ENCODE results near the gene NACC2.
"Not testable (repeated sequence)": the region's sequence is repeated elsewhere in the genome, so short reads cannot be mapped to it uniquely, and the experiment has no call there.

NACC2 gene

DNA sequence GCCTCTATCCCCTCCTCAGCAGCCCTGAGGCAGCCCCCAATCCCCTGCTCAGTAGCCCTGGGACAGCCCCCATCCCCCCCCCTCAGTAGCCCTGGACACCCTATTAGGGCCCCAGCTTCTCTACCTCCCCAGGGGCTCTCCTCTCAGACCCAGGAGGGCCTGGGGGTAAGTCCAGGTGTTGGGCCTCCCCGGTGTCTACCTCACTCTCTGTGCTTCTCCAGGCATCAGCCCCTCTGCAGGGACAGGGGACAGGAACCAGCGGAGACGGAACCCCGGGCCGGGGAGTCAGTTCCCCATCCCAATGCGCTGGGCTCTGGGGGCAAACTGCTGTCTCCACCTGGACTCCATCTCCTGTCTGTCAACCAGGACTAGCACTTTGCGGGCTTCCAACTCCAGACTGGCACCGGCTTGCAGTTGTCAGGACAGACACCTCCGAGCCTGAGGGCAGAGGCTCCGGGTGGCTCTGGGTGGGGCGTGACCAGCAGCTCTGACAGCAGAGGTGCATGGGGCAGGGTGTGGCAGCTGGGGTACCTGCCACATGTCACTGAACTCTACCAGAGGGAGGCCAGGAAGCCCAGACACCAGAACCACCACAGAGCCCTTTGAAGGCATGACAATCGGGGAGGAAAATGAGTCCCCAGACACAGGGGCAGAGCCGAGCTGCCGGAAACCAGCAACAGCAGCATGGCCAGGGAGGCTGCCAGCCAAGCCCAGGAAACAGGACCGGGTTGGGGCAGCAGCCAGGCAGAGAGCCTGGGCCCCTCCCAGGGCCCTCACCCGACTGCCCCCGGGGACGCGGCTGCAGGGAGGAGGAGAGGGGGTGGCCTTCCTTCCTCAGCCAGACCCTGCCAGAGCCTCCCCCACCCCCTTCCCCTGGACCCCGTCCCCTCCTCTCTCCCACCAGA is 116.2 kb downstream of the NACC2 start:
- no peak for DNase-seq (ENCODE audit: low read depth)

DNA sequence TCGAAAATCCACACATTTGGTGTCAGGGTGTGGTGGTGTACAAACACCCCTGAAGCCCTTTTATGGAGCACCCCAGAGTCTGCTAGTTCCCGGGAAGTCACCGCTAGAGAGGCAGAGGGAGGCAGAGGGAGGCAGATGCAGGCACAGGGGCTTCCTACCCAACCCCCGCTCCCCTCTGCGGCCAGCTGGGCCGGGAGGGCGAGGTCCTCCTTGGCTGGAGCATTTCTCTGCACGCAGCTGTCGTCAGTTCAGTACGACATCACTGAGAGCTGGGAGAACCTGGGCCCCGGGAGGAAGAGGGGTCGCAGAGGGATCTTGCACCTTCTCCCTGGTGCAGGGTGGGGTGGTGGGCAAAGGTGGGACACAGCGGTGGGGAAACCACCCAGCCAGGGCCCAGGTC is 118.1 kb downstream of the NACC2 start:
- DNase-seq (ENCODE audit: low read depth), result no peak

DNA sequence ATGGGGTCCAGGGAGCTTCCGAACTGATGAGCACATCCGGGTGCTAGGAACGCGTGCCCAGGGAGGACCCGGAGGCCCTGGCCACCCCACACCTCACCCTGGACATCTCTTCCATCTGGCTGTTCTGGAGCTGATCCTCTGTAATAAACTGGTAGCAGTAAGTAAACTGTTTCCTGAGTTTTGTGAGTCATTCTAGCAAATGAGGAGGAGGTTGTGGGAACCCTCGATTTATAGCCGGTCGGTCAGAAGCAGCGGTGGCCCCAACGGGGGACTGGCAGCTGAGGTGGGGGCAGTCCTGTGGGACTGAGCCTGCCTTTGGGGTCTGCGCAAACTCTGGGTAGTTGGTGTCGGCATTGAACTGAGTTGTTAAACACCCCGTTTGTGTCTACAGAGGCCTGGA is 118.6 kb downstream of the NACC2 start:
- DNase-seq (ENCODE audit: low read depth), result peak; percentile 58

DNA sequence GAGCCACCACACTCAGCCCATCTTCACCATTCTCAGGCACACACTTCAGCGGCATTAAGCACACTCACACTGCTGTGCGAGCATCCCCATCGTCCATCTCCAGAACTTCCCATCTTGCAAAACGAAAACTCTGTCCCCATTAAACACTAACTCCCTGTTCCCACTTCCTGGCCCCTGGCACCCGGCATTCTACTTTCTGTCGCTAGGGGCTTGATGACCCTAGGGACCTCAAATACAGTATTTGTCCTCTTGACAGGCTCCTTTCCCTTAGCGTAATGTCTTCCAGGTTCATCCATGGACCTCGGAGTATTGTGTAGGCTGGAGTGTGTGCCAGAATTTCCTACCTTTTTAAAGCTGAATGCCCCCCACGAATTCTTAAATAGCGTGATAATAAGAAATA is 119.3 kb downstream of the NACC2 start:
- DNase-seq (ENCODE audit: low read depth), result no peak

DNA sequence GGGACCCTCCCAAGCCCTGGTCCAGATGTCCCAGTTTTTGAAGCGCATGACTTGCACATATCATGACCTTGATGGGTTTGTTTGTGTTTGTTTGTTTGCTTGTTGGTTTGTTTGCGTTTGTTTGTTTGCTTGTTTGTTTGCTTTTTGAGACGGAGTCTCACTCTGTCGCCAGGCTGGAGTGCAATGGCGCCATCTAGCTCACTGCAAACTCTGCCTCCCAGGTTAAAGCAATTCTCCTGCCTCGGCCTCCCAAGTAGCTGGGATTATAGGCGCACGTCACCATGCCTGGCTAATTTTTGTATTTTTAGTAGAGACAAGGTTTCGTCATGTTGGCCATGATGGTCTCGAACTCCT is 120.9 kb downstream of the NACC2 start:
- DNase-seq (ENCODE audit: low read depth), result no peak

DNA sequence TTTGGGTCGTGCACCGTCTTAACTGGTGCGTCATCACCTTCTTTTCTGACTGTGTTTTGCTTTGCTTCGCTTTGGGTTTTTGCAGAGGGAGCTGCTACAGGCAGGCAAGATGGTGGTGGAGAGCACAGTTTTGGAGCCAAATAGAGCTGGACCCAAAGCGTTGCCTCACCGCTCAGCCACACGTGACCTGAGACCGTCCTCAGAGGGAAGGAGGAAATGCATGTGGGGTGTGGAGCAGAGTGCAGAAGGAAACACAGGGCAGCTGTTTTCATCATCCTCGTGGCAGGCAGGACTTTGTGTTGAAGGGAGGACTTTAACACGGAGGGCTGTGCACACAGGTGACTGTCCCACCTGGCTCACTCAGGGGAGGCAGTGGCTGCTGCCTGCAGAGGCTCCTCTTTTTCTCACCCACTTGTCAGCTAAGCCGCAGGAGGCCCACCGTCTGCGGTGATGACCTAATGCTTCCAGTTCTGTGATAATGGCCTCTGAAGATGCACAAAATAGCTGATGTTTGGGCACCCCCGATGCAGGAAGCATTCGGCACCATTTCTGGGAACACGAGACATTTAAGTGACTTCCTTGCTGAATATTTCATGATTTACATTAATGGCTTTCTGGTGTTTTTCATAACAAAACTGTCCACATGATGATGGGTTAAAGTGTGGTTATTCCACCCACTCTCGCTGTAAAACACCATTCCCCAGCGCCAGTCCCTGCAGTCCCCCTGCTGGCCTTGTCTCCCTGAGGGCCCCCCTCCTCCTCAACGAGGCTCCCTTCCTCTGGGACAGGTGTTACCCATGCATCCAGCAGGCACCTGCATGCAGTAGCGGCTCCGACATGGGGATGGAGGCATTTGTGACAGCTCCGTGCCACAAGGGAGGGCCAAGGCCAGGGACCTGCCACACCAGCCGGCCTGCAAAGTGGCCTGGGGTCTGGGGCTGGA is 121.5 kb downstream of the NACC2 start:
- DNase-seq (ENCODE audit: low read depth), result no peak

DNA sequence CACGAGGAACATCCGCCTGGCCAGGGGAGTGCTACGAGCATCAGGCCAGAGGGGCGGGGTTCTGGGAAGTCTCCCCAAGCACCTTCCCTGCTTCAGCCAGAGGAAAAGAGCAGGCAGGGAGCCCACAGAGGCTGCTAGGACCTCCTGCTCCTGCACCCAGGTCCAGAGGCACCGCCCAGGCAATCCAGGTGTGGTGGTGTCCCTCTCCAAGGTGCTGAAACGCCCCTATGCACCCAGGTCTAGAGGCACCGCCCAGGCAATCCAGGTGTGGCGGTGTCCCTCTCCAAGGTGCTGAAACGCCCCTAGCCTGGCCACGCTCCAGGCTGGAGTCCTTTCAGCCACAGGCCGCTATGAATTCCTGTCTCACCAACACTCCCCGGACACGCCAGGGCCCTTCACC is 123.2 kb downstream of the NACC2 start:
- DNase-seq (ENCODE audit: low read depth), result no peak

DNA sequence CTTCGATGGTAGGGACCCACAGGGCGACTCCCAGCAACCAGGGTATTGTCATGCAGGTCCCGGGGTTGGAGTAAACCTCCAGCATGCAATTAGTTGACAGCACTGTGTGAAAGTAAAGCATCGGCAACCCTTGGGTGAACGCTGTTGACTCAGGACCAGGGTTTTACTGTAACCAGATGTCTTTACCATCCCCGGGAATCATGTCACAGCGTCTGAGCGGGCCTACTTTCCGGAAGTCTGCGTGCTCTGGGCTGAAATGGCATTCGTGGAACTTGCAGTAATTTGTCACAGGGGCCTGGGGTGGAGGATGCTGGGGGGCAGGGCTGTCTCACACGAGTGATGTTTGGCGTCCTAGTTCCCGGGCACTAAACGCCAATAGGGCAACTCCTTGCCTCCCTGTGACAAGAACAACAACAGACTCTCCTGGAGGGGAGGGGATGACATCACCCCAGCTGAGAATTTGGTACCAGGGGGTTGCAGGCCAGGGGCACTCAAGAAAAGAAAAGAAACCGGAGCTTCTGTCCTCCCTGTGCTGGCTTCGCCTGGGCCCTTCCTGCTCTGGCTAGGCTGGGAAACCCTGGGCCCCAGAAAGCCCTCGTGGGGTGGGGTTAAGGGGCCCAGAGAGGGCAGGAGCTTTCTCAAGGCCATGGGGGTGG is 123.8 kb downstream of the NACC2 start:
- peak; percentile 90 for DNase-seq (ENCODE audit: low read depth)

DNA sequence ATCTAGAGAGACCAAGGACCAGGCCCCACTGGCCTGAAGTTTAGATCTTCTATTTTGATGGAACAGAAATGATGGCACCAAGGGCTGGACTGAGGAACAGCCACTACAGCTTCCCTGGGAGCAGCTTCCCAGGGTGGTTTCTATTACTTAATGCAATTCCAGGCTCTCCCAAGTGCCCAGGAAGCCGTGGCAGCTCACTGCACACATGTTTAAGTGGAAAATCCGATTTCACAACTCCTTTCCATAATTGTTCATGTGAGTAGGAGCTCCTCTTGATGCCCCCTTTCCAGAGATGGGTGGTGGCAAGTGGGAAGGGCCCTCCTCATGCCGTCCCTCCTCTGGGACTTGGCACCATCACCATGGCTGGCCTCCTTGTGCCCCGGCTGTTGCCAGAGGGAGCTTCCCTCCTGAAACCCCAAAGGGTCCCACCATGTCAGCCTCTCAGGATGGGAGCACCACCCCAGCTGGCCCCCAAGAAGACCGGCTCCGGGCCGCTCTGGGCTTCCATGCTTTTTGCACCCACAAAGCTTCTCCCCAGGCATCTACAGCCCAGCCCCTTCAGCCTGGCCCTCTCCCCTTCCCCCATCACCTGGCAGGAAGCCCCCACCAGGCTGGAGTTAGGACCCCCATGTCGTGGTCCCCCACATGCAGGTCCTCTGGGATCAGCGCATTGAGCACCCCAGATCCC is 124.8 kb downstream of the NACC2 start:
- DNase-seq (ENCODE audit: low read depth), result peak; percentile 34

DNA sequence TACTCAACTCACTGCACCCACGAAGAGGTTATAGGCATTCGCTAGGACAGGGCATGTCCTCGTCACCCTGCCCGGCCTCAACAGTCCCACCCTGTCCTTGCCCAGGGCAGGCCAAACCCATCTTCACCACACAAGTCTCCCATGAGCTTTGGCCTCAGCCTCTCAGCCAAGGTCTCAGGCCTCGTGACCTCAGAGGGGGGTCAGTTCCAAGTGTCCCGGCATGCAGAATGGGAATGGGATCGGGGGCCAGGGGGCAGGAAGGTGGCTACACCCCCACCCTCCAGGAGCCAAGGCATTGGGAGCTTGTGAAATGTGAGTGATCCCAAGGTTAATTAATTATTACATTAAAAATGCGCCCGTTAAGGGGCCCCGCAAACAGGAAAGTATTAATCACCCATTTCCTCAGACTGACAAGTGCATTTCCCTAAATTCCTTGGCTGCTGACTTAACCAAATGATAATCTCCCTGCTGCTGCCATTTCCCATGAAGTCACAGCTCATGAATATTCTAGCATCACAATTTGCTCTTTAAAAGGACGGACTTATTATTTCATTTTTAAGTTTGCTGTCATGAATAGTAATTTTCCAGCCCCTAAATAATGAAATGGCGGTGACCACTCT is 125.9 kb downstream of the NACC2 start:
- no peak for DNase-seq (ENCODE audit: low read depth)

DNA sequence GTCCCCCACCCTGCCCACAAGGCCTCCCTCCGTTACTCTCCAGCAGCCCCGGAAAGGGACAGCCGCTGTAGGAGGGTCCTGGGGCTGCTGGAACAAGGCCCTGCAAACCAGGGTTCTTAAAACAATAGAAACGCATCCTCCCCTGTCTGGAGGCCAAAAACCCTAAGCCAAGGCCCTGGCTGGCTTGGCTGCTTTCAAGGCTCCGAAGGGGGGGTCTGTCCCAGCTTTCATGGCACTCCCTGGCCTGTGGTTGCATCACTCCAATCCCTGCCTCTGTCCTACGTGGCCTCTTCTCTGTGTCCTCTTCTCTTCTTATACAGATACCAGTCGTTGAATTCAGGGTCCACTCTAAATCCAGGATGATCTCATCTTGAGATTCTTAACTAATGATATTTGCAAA is 126.5 kb downstream of the NACC2 start:
- DNase-seq (ENCODE audit: low read depth), result no peak

DNA sequence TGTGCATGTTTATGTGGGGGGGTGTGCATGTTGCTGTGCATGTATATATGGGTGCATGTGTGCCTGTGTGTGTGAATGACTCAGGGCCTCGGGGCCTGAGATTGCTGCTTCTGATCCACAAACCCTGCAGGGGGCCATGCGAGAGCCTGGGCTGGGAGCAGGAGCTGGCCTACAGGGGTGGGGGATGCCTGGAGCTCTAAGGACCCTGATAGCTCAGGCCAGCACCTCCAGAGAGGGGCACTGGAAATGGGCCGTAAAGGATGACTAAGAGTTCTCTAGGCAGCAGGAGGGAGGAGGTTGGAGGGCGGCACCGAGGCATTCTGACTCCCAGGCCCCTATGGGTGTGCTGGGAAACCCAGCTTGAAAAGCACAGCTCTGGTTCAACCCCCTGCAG is 127.0 kb downstream of the NACC2 start:
- no peak for DNase-seq (ENCODE audit: low read depth)

DNA sequence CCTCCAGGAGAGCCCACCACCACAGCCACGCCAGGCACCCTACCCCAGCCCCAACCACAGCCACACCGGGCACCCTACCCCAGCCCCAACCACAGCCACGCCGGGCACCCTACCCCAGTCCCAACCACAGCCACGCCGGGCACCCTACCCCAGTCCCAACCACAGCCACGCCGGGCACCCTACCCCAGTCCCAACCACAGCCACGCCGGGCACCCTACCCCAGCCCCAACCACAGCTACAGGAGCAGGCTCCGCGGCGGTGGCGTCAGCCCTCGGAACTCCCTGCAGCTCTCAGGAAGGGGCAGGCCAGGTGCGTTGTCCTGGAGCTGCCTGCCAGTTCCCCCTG is 128.2 kb downstream of the NACC2 start:
- not testable (repeated sequence) for DNase-seq (ENCODE audit: low read depth)

DNA sequence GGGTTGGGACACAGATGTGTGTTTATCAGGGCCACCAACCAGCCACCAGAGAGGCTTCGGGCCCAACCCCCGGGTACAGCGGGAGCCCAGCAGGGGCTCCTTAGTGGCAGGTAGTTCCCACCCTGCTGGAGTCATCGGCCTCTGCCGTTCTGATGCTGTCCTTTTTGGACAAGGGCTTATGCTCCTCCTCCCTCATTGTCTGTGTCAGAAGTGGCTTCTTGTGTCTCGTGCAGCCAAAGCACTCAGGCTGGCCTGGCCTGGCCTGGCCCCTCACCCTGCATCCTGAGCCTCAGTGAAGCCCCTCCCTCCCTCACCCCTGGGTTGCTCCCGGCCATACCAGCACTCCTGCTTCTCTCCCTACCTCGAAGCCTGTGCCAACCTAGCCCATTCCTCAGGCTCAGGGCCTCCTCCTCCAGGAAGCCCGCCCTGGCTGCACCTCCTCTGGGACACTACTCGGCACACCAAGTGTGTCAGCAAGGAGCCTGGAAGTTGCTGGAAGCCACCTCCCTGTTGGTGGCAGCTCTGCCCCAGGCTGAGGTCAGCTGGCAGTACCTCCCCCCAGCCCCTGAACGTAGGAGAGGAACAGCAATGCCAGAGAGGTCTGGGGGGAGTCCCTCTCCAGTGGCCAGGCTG is 129.8 kb downstream of the NACC2 start:
- no peak for DNase-seq (ENCODE audit: low read depth)

DNA sequence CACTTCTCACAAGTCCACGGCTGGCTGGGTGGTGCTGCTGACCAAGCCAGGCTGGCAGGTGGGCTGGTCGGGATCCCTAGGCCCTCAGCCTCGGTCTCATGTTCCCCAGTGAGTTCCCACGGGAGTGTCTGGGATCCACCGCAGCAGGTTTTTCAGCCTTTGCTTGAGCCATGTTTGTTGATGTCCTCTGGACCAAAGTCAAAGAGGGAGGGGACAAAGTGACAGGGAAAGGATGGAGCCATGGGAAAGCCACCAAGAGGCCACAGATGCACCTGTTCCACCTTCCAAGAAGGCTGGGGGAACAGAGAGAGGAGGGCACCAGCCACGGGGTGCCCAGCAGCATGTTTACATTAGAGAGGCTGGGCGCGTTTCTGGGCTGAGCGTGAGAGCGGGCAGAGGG is 131.2 kb downstream of the NACC2 start:
- no peak for DNase-seq (ENCODE audit: low read depth)

DNA sequence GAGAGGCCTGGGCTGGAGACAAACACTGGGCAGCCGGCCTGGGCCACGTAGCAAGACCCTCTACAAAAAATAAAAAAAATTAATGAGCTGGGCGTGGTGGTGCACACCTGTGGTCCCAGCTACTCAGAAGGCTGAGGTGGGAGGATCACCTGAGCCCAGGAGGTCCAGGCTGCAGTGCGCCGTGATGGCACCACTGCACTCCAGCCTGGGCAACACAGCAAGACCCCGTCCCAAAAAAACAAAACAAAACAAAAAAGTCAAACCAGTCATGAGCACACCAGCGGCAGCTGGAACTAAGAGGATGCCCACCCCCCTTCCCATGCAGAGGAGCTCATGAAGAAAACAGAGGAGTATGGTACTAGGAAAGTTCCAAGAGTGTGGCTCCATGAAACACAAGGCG is 131.8 kb downstream of the NACC2 start:
- no peak for DNase-seq (ENCODE audit: low read depth)

DNA sequence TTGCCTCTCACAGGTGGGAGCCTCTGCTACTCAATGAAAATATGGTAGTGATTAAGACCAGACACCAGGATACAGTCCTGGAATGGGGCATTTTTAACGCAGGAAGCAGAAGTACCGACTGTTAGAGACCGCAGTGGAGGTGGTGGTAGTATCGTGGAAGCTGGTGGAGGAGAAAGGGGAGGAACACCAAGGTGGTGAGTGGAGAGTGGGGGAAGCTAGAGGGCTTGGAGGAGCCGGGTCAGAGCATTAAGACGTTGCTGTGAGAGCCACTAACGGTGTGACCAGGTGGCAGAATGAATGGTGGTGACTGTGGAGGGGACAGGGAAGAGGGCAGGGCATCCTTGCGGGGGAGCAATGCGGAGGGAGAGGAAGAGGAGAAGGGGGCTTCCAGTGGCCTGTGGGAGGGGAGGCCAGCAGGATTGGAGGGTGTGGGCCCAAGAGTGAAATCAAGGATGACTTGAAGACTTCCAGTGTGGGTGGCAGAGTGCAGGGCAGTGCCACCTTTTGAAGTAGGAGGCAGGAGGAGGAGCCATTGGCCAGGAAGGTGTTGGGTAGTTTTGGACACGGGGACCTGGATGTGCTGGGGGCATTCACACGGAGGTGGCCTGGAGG is 132.3 kb downstream of the NACC2 start:
- DNase-seq (ENCODE audit: low read depth), result no peak

DNA sequence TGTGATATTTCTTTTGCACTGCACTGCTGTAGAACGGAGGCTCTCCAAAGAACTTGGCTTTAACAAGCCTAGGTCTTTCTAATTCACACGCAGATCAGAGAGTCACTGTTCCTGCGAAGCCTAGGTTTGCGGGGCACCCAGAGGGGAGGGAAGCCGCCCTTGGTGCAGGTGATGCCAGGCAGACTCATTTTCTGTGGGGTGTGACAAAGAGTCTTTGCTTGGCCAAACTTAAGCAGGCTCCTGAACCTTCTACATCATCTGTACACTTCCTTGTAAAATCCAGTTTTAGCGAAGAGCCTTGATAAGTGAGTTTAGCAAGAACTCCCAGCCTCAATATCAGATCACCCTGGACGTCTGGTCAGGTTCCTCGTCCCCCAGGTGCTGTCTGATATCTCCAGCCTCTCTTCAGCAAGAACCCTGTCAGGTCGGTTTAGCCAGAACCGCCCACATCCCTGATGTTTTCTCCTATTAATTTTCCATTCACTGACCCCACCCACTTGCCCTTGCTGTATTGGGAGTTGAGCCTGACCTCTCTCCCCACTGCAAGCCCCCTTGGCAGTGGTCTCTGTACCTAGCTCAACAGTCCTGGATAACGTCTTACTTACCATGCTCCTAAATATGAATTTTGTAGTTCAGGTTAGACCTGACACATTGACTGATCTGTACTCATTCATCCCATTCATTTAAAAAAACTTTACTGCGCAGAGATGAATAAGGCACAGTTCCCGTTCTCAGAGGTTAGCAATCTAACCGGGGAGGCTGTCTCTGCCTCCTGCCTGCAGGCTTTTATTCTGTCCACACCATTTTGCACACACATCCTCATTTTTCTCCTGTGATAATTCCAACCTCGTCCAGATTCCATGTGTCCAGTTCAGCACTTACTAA is 133.0 kb downstream of the NACC2 start:
- no peak for DNase-seq (ENCODE audit: low read depth)

DNA sequence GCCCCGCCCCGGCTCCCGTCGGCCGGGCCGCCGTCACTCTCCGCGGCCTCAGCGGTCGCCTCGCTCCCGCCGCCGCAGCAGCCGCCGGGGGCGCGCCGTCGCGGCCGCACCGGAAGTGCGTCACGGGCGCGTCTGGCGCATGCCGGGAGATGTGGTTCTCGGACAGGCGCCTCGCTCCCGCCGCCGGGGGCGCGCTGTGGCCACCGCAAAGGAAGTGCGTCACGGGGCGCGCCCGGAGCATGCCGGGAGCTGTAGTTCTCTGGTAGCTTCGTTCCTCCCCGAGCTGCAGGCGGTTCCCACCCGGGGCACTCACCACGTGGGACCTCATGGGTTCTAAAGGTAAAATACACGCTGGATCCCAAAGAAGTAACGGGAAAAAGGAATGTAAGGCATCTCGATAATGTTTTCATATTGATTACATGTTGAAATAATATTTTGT is 133.8 kb downstream of the NACC2 start, which contains the start of gene UBAC1:
TSS of gene UBAC1 (minus strand) at position 97 of the 439 bp plus-strand sequence. CDS start 211 bp downstream, outside the sequence.
- DNase-seq (ENCODE audit: low read depth), result peak; percentile 94
